ENCODE data around the gene UBE2M.
"Not testable (repeated sequence)": the region's sequence is repeated elsewhere in the genome, so short reads cannot be mapped to it uniquely, and the experiment has no call there.

Gene UBE2M

DNA sequence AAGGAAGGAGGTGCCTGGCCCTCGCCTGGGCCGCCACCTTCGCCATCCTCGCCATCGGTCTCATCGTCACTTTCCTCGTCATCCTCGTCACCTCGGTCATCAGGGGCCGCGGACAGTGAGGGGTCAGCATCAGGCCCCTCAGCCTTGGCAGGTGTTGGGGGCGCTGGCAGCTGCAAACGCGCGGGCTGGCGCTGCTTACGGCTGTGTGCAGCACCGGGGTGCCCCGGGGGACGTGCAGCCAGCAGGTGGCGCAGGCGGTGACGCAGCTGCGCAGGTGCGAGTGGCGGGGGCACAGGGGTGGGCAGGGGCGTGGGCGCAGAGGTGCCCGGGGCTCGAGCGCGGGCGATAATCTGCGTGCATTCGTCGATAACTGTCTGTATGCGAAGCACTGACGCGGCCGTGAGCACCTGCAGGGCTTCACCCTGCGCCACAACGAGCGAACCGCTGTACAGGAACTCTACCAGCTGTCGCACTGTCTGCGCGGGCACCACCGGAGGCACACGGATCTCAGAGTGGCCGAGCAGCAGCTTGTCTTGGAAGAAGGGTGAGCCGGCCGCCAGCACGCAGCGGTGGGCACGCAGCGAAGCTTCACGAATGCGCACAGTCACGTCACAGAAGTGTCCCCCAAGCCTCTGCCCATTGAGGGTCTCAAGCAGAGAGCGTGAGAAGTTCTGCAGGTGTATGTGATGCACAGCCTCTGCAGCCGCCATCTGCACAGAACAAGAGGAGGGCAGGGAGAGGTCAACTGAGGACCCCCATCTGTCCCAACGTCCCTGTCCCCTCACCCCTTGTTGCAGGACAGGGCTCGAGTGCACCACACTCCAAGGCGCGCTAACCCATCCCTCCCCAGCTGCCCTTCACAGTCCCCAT is 41.2 kb downstream of the UBE2M start:
- DNase-seq (ENCODE audit: low read depth, low spot score), result no peak
- H3K27ac ChIP-seq, result no peak overlapping the region

DNA sequence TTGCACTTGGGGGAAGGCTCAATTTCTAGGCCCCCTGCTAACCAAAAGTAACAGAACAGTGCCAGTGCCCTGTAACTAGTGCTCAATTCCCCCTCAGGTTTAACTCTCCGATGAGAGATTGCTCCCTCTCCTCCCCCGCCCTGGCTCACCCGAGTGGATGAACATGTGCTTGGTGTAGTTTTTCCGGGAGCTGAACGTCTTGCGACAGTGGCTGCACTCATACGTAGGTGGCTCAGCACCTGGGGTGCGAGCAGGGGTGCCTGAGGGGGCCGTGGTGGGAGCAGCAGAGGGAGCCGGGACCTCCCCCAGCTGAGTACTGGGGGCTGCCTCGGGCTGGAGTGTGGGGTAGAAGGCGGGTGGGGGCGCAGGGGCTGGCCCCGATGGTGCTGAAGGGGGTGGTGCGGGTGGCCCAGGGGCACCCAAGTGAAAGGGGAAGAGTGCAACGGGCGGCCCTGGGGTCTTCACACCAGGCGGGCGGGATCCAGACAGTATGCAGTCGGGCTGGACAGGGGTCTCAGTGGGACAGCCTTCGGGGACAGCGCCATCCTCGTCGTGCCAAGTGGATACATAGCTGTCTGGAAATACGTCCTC is 42.1 kb downstream of the UBE2M start:
- H3K27ac ChIP-seq, result no peak overlapping the region
- DNase-seq (ENCODE audit: low read depth, low spot score), result no peak

DNA sequence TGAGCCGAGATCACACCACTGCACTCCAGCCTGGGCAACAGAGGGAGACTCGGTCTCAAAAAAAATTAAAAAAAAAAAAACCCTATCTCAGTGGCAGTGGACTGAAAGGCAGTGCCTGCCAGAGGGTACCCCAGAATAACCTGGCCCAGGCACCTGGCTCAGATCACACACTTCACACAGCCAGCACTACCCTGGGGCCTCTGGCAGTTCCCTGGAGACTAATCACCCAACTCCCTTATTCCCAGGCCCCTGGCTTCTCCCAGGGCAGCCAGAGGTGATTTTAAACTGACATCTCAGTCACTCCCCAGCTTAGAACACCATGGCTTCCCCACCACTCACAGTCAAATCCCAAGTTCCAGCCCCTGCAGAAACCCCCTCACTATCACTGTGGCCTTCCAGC is 43.2 kb downstream of the UBE2M start:
- no peak for DNase-seq (ENCODE audit: low read depth, low spot score)
- H3K27ac ChIP-seq, result no peak overlapping the region

DNA sequence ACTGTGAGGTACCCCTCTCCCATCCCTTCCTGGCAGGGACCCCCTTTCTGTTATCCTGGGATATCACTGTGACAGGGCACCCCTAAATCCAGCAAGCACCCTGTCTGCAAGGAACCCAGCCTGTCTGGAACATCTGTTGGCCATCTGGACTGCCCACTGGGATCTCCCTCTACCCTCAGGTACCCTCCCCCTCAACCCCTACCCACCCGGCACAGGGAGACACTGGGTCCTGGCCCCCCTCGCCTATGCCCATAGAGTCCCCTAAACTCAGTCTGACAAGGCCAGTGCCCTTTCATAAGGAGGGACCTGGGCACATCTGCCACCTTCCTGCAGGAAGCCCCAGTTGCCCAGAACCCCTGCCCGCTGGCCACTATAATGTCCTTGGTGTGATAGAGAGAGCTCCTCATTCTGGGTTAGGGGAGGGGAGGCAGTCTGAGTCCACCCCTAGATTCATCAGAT is 43.8 kb downstream of the UBE2M start:
- DNase-seq (ENCODE audit: low read depth, low spot score), result no peak
- H3K27ac ChIP-seq, result no peak overlapping the region

DNA sequence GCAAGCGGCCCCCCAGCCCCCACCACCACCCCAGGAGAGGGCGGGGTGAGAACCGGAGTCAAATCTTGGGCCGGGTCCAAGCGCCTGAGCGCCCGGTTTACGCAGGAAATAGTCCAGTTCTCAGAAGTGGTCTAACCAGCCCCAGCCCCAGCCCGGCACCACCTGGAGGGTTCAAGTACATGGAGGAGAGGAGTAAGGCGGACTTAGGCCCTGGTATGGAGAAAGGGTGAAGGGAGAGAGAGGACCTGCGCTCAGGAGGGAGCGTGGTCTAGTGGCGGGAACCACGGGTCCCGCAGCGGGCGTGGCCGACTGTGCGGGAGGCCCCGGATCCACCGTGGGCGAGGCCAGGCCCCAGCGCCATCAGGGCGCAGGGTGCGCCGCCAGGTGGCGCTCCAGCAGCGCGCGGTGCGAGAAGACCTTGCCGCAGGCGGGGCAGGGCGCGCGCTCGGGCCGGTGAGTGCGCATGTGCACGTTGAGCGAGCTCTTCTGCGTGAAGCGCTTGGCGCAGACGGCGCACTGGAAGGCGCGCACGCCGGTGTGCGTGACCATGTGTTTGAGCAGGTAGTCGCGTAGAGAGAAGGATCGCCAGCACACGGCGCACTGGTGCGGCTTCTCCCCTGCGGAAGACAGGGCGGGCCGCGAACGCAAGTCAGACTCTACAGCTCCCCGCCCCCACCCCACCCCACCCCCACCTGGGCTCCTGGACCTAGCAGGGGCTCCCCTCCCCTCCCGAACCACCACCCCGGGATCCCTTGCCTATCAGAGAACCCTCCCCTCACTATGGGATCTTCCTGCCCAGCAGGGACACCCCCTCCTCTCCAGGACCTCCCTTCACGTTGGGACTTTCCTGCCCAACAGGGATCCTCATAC is 44.5 kb downstream of the UBE2M start:
- H3K27ac ChIP-seq, result peak overlapping the region; percentile 14
- peak; percentile 51 for DNase-seq (ENCODE audit: low read depth, low spot score)

DNA sequence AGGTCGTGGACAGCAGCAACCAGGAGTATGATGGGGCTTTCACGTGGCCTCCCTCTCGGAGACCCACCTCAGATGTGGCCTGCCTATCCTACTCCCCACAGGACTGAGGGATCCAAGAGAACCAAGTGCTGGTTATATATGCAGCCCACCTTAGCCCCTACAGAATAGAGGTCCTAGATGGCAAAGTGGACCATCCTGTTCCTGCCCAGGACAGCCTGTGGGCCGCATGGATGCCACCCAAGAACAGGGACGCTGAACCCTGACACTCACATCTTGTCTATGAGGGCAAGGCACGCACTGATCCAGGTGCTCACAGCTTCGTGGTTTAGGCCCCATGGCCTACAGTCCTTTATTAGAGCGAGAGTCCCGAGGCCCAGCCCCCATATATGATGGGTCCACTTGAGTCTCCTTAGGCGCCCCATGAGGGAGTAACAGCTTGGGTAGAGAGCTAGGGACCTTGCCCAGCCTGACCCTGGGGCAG is 45.2 kb downstream of the UBE2M start:
- no peak for DNase-seq (ENCODE audit: low read depth, low spot score)
- peak overlapping the region; percentile 14 for H3K27ac ChIP-seq

DNA sequence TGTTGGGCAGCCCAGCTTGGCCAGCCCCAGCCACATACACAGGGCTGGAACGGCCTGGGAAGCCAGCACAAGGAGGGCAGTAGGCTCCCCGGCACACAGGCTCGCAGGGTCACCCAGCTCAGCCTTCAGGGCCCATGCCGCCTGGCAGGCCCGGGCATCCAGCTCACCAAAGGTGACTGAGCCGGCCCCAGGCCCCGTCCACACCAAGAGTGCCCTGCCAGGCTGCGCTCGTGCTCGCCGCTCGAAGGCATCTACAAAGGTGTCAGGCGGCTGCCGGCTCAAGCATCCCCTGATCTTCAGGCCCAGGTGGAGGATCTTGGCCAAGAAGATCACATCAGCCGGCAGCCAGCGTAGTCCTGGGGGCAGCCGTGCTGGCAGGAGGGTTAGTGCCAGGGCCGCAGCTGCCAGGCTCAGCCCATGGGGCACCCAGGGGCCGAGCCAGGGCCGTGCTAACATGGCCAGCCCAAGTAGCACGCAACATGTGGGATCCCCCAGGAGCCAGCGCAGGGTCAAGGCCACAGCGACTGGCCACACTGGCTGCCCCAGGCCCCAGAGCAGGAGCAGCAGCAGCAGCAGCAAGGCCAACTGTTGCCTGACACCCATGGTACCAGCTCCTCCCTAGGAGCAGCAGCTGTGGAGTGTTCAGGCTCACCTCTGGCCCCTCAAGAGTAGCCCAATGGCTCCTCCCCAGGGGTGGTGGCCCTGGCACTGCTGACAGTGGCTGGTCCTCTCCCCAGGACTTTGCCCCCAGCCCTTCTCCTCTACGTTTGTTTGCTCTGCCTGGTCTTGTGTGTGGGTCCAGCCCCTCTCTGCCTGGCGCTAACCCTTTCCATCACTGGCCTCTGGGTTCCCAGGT is 46.8 kb downstream of the UBE2M start, which contains the start of gene SLC27A5:
SLC27A5 (minus strand) TSS at position 640 of the 856 bp plus-strand sequence; CDS start at position 603, 37 bp downstream.
- H3K27ac ChIP-seq, result no peak within 1 kb of the TSS
- no peak for DNase-seq (ENCODE audit: low read depth, low spot score)

DNA sequence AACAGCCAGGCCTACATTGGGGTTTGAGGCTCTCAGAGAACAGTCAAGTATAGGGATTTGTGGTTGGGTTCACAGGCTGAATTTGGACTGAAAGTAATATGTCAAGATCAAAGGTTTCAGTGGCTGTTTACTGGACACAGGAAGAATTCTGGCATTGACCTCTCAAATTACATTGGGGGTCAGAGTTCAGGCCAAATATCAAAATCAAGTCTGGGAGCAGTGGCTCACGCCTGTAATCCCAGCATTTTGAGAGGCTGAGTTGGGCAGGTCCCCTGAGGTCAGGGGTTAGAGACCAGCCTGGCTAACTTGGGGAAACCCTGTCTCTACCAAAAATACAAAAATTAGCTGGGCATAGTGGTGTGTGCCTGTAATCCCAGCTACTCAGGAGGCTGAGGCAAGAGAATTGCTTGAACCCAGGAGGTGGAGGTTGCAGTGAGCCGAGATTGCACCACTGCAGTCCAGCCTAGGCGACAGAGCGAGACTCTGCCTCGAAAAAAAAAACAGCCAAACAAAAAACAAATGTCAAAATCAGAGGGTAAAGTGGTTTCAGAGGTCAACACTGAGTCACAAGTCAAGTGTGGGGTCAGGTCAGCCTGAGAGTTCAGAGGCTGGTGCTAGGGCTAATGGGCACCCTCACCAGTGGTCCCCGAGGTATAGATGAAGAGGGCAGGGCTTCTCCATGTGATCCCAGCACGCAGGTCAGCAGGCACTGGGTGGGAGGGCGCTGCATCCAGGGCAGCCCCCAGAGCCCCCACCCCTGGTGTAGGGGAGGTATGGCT is 48.1 kb downstream of the UBE2M start:
- no peak overlapping the region for H3K27ac ChIP-seq
- no peak for DNase-seq (ENCODE audit: low read depth, low spot score)

DNA sequence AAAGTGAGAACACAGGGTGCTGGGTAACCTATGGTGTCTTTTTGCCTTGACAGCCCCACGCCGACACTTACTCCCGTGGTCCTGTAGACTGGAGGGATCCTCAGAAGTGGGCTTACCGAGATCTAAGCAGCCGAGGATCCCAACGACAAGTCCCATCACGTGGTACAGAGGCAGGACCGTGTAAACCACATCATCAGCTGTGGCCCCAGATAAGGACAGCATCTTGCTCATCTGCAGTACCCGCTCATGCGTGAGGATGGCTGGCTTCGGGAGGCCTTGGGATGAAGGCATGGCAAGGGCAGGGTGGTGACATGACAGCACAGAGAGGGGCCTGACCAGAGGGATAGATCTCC is 48.7 kb downstream of the UBE2M start:
- no peak overlapping the region for H3K27ac ChIP-seq
- DNase-seq (ENCODE audit: low read depth, low spot score), result no peak

DNA sequence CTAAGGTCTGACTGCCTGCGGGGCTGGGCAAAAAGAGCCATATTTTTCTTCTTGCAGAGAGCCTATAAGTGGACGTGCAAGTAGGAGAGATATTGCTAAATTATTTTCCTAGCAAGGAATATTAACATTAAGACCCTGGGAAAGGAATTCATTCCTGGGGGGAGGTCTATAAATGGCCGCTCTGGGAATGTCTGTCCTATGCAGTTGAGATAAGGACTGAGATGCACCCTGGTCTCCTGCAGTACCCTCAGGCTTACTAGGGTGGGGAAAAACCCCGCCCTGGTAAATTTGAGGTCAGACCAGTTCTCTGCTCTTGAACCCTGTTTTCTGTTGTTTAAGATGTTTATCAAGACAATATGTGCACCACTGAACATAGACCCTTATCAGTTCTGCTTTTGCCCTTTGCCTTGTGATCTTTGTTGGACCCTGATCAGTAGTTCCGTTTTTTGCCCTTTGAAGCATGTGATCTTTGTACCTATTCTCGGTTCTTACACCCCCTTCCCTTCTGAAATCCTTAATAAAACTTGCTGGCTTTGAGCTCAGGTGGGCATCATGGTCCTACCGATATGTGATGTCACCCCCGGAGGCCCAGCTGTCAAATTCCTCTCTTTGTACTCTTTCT is 50.7 kb downstream of the UBE2M start:
- not testable (repeated sequence) for H3K27ac ChIP-seq; DNase-seq (ENCODE audit: low read depth, low spot score)

Measured in epithelial cell of prostate (primary cell).